Keratinocyte (primary cell): ENCODE data around the gene FLNC. TPM values are rescaled to one million over a fixed set of nuclear protein-coding genes. Genes with fewer than 3 reads are reported as not detected.

ENCODE experiments used
- DNase-seq: peaks from one replicate; pipeline ENCODE4 v3.0.0-alpha.2; 2011; ENCODE audit warnings: low read depth, missing footprints, low spot score
- FAIRE-seq: peaks from 2 replicates; lab custom pipeline; 2011; peaks lifted over from hg19 to GRCh38; lab: Jason Lieb, UNC
- H2AFZ ChIP-seq: 2 replicates; pipeline ENCODE4 v1.6.0; 2012; ENCODE audit warnings: low read length, control low read depth, inconsistent platforms; ENCODE audit not compliant: control insufficient read depth
- H3K27ac ChIP-seq: 2 replicates; pipeline ENCODE4 v1.5.1; 2011; ENCODE audit warnings: low read length; ENCODE audit not compliant: control insufficient read depth, insufficient read depth
- H3K27me3 ChIP-seq: 3 replicates; pipeline ENCODE4 v1.6.0; 2011; ENCODE audit warnings: low read length; ENCODE audit not compliant: control insufficient read depth, insufficient read depth; ENCODE audit errors: extremely low read depth
- H3K36me3 ChIP-seq, 2 experiments: 2 replicates in 1 of 2; 3 replicates in 1 of 2; pipeline ENCODE4 v1.5.1; 2011; ENCODE audit warnings: low read length in 2 of 2, mild to moderate bottlenecking in 1 of 2; ENCODE audit not compliant: control insufficient read depth in 2 of 2, insufficient read depth in 2 of 2; ENCODE audit errors: extremely low read depth in 1 of 2
- H3K4me1 ChIP-seq: 3 replicates; pipeline ENCODE4 v1.5.1; 2011; ENCODE audit warnings: low read length; ENCODE audit not compliant: control insufficient read depth, insufficient read depth; ENCODE audit errors: extremely low read depth
- H3K4me2 ChIP-seq: 3 replicates; pipeline ENCODE4 v1.6.0; 2011; ENCODE audit warnings: low read depth, low read length; ENCODE audit not compliant: control insufficient read depth, insufficient read depth; ENCODE audit errors: extremely low read depth
- H3K4me3 ChIP-seq, 3 experiments: fragments of 200-600 bp in 1 of 3; sonication (generic) in 1 of 3; 2 replicates in 2 of 3; 3 replicates in 1 of 3; pipeline ENCODE4 v1.5.1; 2011 to 2016; ENCODE audit warnings: low read length in 3 of 3, mild to moderate bottlenecking in 3 of 3, control low read depth in 2 of 3, inconsistent platforms in 1 of 3, low read depth in 1 of 3, mixed read lengths in 1 of 3, mixed run types in 1 of 3, moderate library complexity in 1 of 3; ENCODE audit not compliant: control insufficient read depth in 2 of 3, insufficient read depth in 2 of 3; ENCODE audit errors: extremely low read depth in 1 of 3
- H3K79me2 ChIP-seq: 2 replicates; pipeline ENCODE4 v1.6.0; 2012; ENCODE audit warnings: low read length; ENCODE audit not compliant: control insufficient read depth, insufficient read depth
- H3K9ac ChIP-seq: 3 replicates; pipeline ENCODE4 v1.6.0; 2011; ENCODE audit warnings: low read length; ENCODE audit not compliant: control insufficient read depth, insufficient read depth; ENCODE audit errors: extremely low read depth
- H3K9me1 ChIP-seq: 3 replicates; pipeline ENCODE4 v1.6.0; 2011; ENCODE audit warnings: low read length; ENCODE audit not compliant: control insufficient read depth, insufficient read depth; ENCODE audit errors: extremely low read depth
- H3K9me3 ChIP-seq: 2 replicates; pipeline ENCODE4 v1.5.1; 2012; ENCODE audit warnings: low read depth, low read length; ENCODE audit not compliant: control insufficient read depth
- H4K20me1 ChIP-seq: 3 replicates; pipeline ENCODE4 v1.6.0; 2011; ENCODE audit warnings: low read length; ENCODE audit not compliant: control insufficient read depth, insufficient read depth; ENCODE audit errors: extremely low read depth
- EZH2 ChIP-seq: IDR thresholded peaks from one replicate; pipeline ENCODE4 v1.6.1; 2012; ENCODE audit warnings: inconsistent platforms, mild to moderate bottlenecking, low read length, moderate library complexity
- dilution Hi-C: fragments of 300-500 bp; cut with MboI; formaldehyde crosslinking; loops from one replicate; pipeline ENCODE4 v1.7.0; 2020; ENCODE audit warnings: low sequenced_read_pairs; ENCODE audit not compliant: extremely low pct_ligation_motif_present
- polyA plus RNA-seq, 5 experiments: library from polyadenylated mRNA; depleted of rRNA in 3 of 5; stranded (reverse) in 3 of 5; stranded (forward) in 1 of 5; unstranded in 1 of 5; fragments of >200 nt; gene quantifications; 1 replicate in 1 of 5; 2 replicates in 3 of 5; 3 replicates in 1 of 5; pipeline versions ENCODE4 v1.2.1 to v1.2.3, GENCODE V29; 2011 to 2012; ENCODE audit warnings: missing spikeins in 2 of 5, low read depth in 1 of 5, low replicate concordance in 1 of 5
- TF ChIP-seq, protein P1 (sequence below), 3 experiments: IDR thresholded peaks in 1 of 3; conservative IDR thresholded peaks in 1 of 3; optimal IDR thresholded peaks in 1 of 3; 2 replicates in 2 of 3; 3 replicates in 1 of 3; pipeline versions ENCODE3 to v1.5.1; 2011; ENCODE audit warnings: low read length in 3 of 3, mild to moderate bottlenecking in 3 of 3, moderate library complexity in 2 of 3, control low read depth in 1 of 3, inconsistent platforms in 1 of 3; ENCODE audit not compliant: insufficient read depth in 2 of 3; ENCODE audit errors: extremely low read depth in 1 of 3

FLNC gene
- polyA plus RNA-seq, 1 donor (not counting 4 experiments of a cell fraction or from before 2014, with no cell fraction given): 0.03 TPM

DNA sequence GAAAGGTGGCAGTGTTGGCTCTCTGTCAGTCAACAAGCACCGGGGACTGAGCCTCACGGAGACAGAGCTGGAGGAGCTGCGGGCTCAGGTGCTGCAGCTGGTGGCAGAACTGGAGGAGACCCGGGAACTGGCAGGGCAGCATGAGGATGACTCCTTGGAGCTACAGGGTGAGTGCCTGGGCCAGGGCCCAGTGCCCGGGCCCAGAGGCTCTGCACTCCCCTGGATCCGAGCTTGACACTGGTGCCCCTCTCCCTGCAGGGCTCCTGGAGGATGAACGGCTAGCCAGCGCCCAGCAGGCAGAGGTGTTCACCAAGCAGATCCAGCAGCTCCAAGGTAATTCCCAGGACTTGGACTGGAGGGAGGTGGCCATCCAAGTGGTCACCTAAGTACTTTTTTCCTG lies 35.8 kb upstream of the FLNC start:
- FAIRE-seq: no peak
- no peak overlapping the region for H3K9ac ChIP-seq
- dilution Hi-C loops: no loop called here

DNA sequence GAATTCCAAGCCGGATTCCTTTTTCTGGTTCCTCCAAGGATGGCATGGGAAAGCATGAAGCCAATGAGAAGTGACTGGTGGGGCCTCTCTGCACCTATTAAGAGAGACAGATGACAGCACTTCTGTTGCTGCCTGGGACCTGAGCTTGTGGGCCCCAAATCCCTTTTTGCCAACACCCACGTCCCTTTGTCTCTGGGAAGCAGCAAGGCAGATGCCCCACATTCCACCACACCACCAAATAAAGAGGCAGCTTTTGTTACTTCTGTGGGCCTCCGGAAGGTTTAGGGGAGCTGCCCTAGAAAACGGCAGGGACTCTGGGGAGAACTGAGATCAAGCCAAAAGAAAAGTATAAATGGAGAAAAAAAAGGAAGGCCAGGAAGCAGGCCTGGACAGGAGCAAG lies 35.1 kb upstream of the FLNC start:
- Histone ChIP-seq H3K9ac (no peak overlapping the region), H4K20me1 (no peaks in the 10 kb centered on the region), H3K4me2 (no peak overlapping the region), H2AFZ (no peak overlapping the region), H3K9me3 (no peaks in the 10 kb centered on the region), H3K27me3 (peaks cover 9% of the 10 kb centered on the region), H3K27ac (no peak overlapping the region), H3K4me3 (no peak overlapping the region), H3K79me2 (no peaks in the 10 kb centered on the region), H3K36me3 (no peaks in the 10 kb centered on the region), H3K4me1 (no peaks in the 10 kb centered on the region), H3K9me1 (no peaks in the 10 kb centered on the region)
- no peak for DNase-seq
- FAIRE-seq: no peak
- dilution Hi-C loops: no loop called here
- TF ChIP-seq, protein P1, sequence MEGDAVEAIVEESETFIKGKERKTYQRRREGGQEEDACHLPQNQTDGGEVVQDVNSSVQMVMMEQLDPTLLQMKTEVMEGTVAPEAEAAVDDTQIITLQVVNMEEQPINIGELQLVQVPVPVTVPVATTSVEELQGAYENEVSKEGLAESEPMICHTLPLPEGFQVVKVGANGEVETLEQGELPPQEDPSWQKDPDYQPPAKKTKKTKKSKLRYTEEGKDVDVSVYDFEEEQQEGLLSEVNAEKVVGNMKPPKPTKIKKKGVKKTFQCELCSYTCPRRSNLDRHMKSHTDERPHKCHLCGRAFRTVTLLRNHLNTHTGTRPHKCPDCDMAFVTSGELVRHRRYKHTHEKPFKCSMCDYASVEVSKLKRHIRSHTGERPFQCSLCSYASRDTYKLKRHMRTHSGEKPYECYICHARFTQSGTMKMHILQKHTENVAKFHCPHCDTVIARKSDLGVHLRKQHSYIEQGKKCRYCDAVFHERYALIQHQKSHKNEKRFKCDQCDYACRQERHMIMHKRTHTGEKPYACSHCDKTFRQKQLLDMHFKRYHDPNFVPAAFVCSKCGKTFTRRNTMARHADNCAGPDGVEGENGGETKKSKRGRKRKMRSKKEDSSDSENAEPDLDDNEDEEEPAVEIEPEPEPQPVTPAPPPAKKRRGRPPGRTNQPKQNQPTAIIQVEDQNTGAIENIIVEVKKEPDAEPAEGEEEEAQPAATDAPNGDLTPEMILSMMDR (optimal IDR thresholded peaks at IDR 0.05 in 1 of 3, IDR thresholded peaks at IDR 0.05 in 1 of 3, conservative IDR thresholded peaks at IDR 0.05 in 1 of 3; ENCODE audit: extremely low read depth in 1 of 3, insufficient read depth in 2 of 3, low read length in 3 of 3): no peak
- no peak for TF ChIP-seq EZH2

More for the DNA sequence above, 35.8 kb upstream of the FLNC start:
- no peaks in the 10 kb centered on the region for H3K9me3 ChIP-seq
- no peaks in the 10 kb centered on the region for H3K36me3 ChIP-seq
- peaks cover 16% of the 10 kb centered on the region for H3K27me3 ChIP-seq
- no peak overlapping the region for H3K4me3 ChIP-seq
- no peaks in the 10 kb centered on the region for H3K9me1 ChIP-seq
- H3K27ac ChIP-seq: no peak overlapping the region
- H3K79me2 ChIP-seq: no peaks in the 10 kb centered on the region
- no peaks in the 10 kb centered on the region for H4K20me1 ChIP-seq
- H3K4me1 ChIP-seq: no peaks in the 10 kb centered on the region
- no peak overlapping the region for H2AFZ ChIP-seq
- TF ChIP-seq, protein P1 (optimal IDR thresholded peaks at IDR 0.05 in 1 of 3, IDR thresholded peaks at IDR 0.05 in 1 of 3, conservative IDR thresholded peaks at IDR 0.05 in 1 of 3; ENCODE audit: extremely low read depth in 1 of 3, insufficient read depth in 2 of 3, low read length in 3 of 3): no peak
- TF ChIP-seq EZH2: no peak
- DNase-seq: no peak
- H3K4me2 ChIP-seq: no peak overlapping the region
